ENCODE measurements around the gene CFH. TPM values are rescaled to one million over a fixed set of nuclear protein-coding genes. Genes with fewer than 3 reads are reported as not detected.
A peak's percentile ranks its signal among the peaks of the same experiment; 100 is the strongest.

The CFH gene
- total RNA-seq, 1 donor: 164 TPM

GRCh38 chr1:196717868-196718267 lies 66.0 kb downstream of the CFH start:
- no peak overlapping the region for H3K4me3 ChIP-seq (ENCODE audit: insufficient read depth, low read length)
- H2AFZ ChIP-seq (ENCODE audit: low read length): no peak overlapping the region
- H3K27me3 ChIP-seq (ENCODE audit: insufficient read depth, low read length): no peaks in the 10 kb centered on the region
- H3K79me2 ChIP-seq (ENCODE audit: insufficient read depth, low read length): no peaks in the 10 kb centered on the region
- H3K36me3 ChIP-seq (ENCODE audit: insufficient read depth, low read length): no peaks in the 10 kb centered on the region
- H3K4me2 ChIP-seq (ENCODE audit: insufficient read depth, low read length): no peak overlapping the region
- H4K20me1 ChIP-seq (ENCODE audit: insufficient read depth, low read length): no peaks in the 10 kb centered on the region
- H3K9me3 ChIP-seq (ENCODE audit: low read depth, low read length): no peaks in the 10 kb centered on the region
- no peak overlapping the region for H3K27ac ChIP-seq (ENCODE audit: low read depth, low read length)
- H3K4me1 ChIP-seq (ENCODE audit: insufficient read depth, low read length): no peaks in the 10 kb centered on the region
- no peak for DNase-seq (ENCODE audit: insufficient read length, low spot score, missing footprints)
- TF ChIP-seq CTCF (IDR thresholded peaks at IDR 0.05; ENCODE audit: extremely low read depth, low read depth, low read length): no peak

GRCh38 chr1:196723325-196724185 lies 71.7 kb downstream of the CFH start:
- H3K9me3 ChIP-seq (ENCODE audit: low read depth, low read length): no peaks in the 10 kb centered on the region
- H3K79me2 ChIP-seq (ENCODE audit: insufficient read depth, low read length): no peaks in the 10 kb centered on the region
- H3K4me3 ChIP-seq (ENCODE audit: insufficient read depth, low read length): no peak overlapping the region
- H3K27me3 ChIP-seq (ENCODE audit: insufficient read depth, low read length): no peaks in the 10 kb centered on the region
- no peaks in the 10 kb centered on the region for H4K20me1 ChIP-seq (ENCODE audit: insufficient read depth, low read length)
- TF ChIP-seq CTCF (IDR thresholded peaks at IDR 0.05; ENCODE audit: extremely low read depth, low read depth, low read length): peak; percentile 58
- H3K4me1 ChIP-seq (ENCODE audit: insufficient read depth, low read length): no peaks in the 10 kb centered on the region
- H3K27ac ChIP-seq (ENCODE audit: low read depth, low read length): no peak overlapping the region
- no peaks in the 10 kb centered on the region for H3K36me3 ChIP-seq (ENCODE audit: insufficient read depth, low read length)
- no peak for DNase-seq (ENCODE audit: insufficient read length, low spot score, missing footprints)
- H2AFZ ChIP-seq (ENCODE audit: low read length): no peak overlapping the region
- H3K4me2 ChIP-seq (ENCODE audit: insufficient read depth, low read length): no peak overlapping the region

DNA sequence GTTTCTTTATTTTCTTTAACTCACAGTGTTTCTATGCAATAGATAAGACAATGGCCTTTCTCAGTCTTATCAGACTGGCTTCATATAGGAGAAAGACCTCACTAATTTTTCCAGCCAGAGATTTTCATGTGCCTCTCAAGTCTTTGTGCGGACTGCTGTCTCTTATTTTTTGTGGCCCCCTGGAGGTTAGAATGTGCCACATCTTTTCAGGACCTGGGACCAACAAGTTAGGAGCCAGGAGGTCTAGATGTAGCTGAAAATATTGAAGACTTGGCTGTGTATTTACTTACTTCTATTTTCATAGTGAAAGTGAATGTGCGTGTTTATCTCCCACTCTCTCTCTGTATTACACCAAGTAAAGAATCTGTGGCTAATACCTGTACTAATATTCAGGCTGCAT lies 80.7 kb downstream of the CFH start:
- Histone ChIP-seq H3K9me3 (ENCODE audit: low read depth, low read length) (no peaks in the 10 kb centered on the region), H3K27ac (ENCODE audit: low read depth, low read length) (no peak overlapping the region), H3K27me3 (ENCODE audit: insufficient read depth, low read length) (no peaks in the 10 kb centered on the region), H3K4me3 (ENCODE audit: insufficient read depth, low read length) (no peak overlapping the region), H3K4me1 (ENCODE audit: insufficient read depth, low read length) (no peaks in the 10 kb centered on the region), H3K4me2 (ENCODE audit: insufficient read depth, low read length) (no peak overlapping the region), H3K36me3 (ENCODE audit: insufficient read depth, low read length) (no peaks in the 10 kb centered on the region), H2AFZ (ENCODE audit: low read length) (no peak overlapping the region), H3K79me2 (ENCODE audit: insufficient read depth, low read length) (no peaks in the 10 kb centered on the region), H4K20me1 (ENCODE audit: insufficient read depth, low read length) (no peaks in the 10 kb centered on the region)
- peak; percentile 25 for TF ChIP-seq CTCF (IDR thresholded peaks at IDR 0.05; ENCODE audit: extremely low read depth, low read depth, low read length)
- no peak for DNase-seq (ENCODE audit: insufficient read length, low spot score, missing footprints)

GRCh38 chr1:196733091-196733970 lies 81.5 kb downstream of the CFH start:
- no peak for DNase-seq (ENCODE audit: insufficient read length, low spot score, missing footprints)

More at GRCh38 chr1:196733091-196733970, 81.5 kb downstream of the CFH start:
- Histone ChIP-seq H3K4me1 (ENCODE audit: insufficient read depth, low read length) (no peaks in the 10 kb centered on the region), H3K9me3 (ENCODE audit: low read depth, low read length) (no peaks in the 10 kb centered on the region), H2AFZ (ENCODE audit: low read length) (no peak overlapping the region), H3K27ac (ENCODE audit: low read depth, low read length) (no peak overlapping the region), H3K36me3 (ENCODE audit: insufficient read depth, low read length) (peaks cover 5% of the 10 kb centered on the region), H3K27me3 (ENCODE audit: insufficient read depth, low read length) (no peaks in the 10 kb centered on the region), H3K4me3 (ENCODE audit: insufficient read depth, low read length) (no peak overlapping the region), H4K20me1 (ENCODE audit: insufficient read depth, low read length) (no peaks in the 10 kb centered on the region), H3K79me2 (ENCODE audit: insufficient read depth, low read length) (no peaks in the 10 kb centered on the region), H3K4me2 (ENCODE audit: insufficient read depth, low read length) (no peak overlapping the region)
- no peak for TF ChIP-seq CTCF (IDR thresholded peaks at IDR 0.05; ENCODE audit: extremely low read depth, low read depth, low read length)
